Neural progenitor cell (in vitro differentiated cells): ENCODE measurements around the gene ZC3H4. TPM values are rescaled to one million over a fixed set of nuclear protein-coding genes. Genes with fewer than 3 reads are reported as not detected.

Source experiments
- DNase-seq: peaks from one replicate; pipeline ENCODE4 v3.0.0-alpha.2; 2016; ENCODE audit warnings: low spot score
- H2AFZ ChIP-seq: fragments of 200-600 bp; sonication (generic); replicated peaks from 2 replicates; pipeline ENCODE4 v1.6.1; 2016; ENCODE audit warnings: antibody characterized with exemption
- H3F3A ChIP-seq: fragments of 200-600 bp; sonication (generic); 2 replicates; pipeline ENCODE4 v1.6.1; 2016; ENCODE audit warnings: antibody characterized with exemption, low read depth
- H3K27ac ChIP-seq: fragments of 200-600 bp; sonication (generic); 2 replicates; pipeline ENCODE4 v1.5.1; 2016; ENCODE audit warnings: mild to moderate bottlenecking
- H3K27me3 ChIP-seq: fragments of 200-600 bp; sonication (generic); 2 replicates; pipeline ENCODE4 v1.6.1; 2016; ENCODE audit warnings: mild to moderate bottlenecking, moderate library complexity
- H3K36me3 ChIP-seq: fragments of 200-600 bp; sonication (generic); 2 replicates; pipeline ENCODE4 v1.5.1; 2016
- H3K4me1 ChIP-seq: fragments of 200-600 bp; sonication (generic); 2 replicates; pipeline ENCODE4 v1.6.1; 2016; ENCODE audit warnings: mixed run types
- H3K4me2 ChIP-seq: fragments of 200-600 bp; sonication (generic); 2 replicates; pipeline ENCODE4 v1.6.1; 2016
- H3K4me3 ChIP-seq: fragments of 200-600 bp; sonication (generic); 2 replicates; pipeline ENCODE4 v1.5.1; 2016
- H3K79me2 ChIP-seq: fragments of 200-600 bp; sonication (generic); 2 replicates; pipeline ENCODE4 v1.6.1; 2016; ENCODE audit warnings: low read depth
- H3K9ac ChIP-seq: fragments of 200-600 bp; sonication (generic); 2 replicates; pipeline ENCODE4 v1.6.1; 2016
- H3K9me3 ChIP-seq: fragments of 200-600 bp; sonication (generic); 2 replicates; pipeline ENCODE4 v1.5.1; 2016; ENCODE audit warnings: low read depth
- H4K20me1 ChIP-seq: fragments of 200-600 bp; sonication (generic); 2 replicates; pipeline ENCODE4 v1.6.1; 2016; ENCODE audit warnings: low read depth
- H3K27ac Mint-ChIP-seq: 3 replicates; pipeline ENCODE4 v1.8.0; 2021; ENCODE audit warnings: mixed read lengths
- H3K27me3 Mint-ChIP-seq: 2 replicates; pipeline ENCODE4 v1.8.0; 2022; ENCODE audit warnings: low read depth, mild to moderate bottlenecking, inconsistent platforms, moderate library complexity, mixed read lengths; ENCODE audit not compliant: insufficient read depth
- H3K36me3 Mint-ChIP-seq: 3 replicates; pipeline ENCODE4 v1.8.0; 2021; ENCODE audit warnings: mixed read lengths
- H3K4me1 Mint-ChIP-seq: 3 replicates; pipeline ENCODE4 v1.8.0; 2021; ENCODE audit warnings: mixed read lengths
- H3K4me3 Mint-ChIP-seq: 3 replicates; pipeline ENCODE4 v1.8.0; 2021; ENCODE audit warnings: mild to moderate bottlenecking, moderate library complexity, mixed read lengths
- H3K9me3 Mint-ChIP-seq: 3 replicates; pipeline ENCODE4 v1.8.0; 2020; ENCODE audit warnings: mixed read lengths
- EZH2 ChIP-seq: fragments of 200-600 bp; sonication (generic); IDR thresholded peaks from 2 replicates; pipeline ENCODE4 v1.6.1; 2017; ENCODE audit warnings: antibody characterized with exemption, mild to moderate bottlenecking, moderate library complexity
- EZH2phosphoT487 ChIP-seq: fragments of 200-600 bp; sonication (generic); IDR thresholded peaks from 2 replicates; pipeline ENCODE4 v1.6.1; 2017; ENCODE audit warnings: antibody characterized with exemption
- total RNA-seq: library from RNA; depleted of rRNA; stranded (reverse); fragments of >200 nt; gene quantifications from 2 replicates; pipeline ENCODE4 v1.2.3, GENCODE V29; 2015; ENCODE audit warnings: low replicate concordance
- TF ChIP-seq, protein P1 (sequence below): fragments of 200-600 bp; sonication (generic); IDR thresholded peaks from 2 replicates; pipeline ENCODE4 v1.5.1; 2017; ENCODE audit warnings: antibody characterized with exemption, mild to moderate bottlenecking

Gene ZC3H4
- total RNA-seq, 1 donor from 2014 or later: 19.1 TPM

DNA sequence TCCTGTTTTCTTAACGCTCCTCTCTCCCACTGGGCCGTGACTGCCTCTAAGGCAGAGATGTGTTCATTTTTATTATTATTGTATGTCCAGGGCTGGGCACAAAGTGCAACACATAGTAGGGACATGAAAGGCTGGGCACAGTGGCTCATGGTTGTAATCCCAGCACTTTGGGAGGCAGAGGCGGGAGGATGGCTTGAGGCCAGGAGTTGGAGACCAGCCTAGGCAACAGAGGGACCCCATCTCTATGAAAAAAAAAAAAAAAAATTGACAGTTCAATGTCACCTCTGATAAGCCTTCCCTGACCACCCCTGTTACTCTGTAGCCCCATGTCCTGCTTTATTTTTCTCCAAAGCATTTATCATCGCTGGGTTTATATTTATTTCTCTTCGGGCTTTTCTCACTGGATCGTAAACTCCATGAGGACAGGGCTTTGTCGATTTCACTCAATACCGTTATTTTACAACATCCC lies 16.6 kb upstream of the ZC3H4 start:
- peaks cover 35% of the 10 kb centered on the region for H4K20me1 ChIP-seq
- no peaks in the 10 kb centered on the region for H3K36me3 ChIP-seq
- peaks cover 32% of the 10 kb centered on the region for H3K4me1 Mint-ChIP-seq
- no peak for DNase-seq
- H3K79me2 ChIP-seq: peaks cover 44% of the 10 kb centered on the region
- no peak overlapping the region for H3K9ac ChIP-seq
- no peaks in the 10 kb centered on the region for H3K9me3 ChIP-seq
- H3K36me3 Mint-ChIP-seq: peaks cover 26% of the 10 kb centered on the region
- H3K4me1 ChIP-seq: peaks cover 27% of the 10 kb centered on the region
- no peak overlapping the region for H3K4me3 ChIP-seq
- H3K27me3 ChIP-seq: no peaks in the 10 kb centered on the region
- no peak for TF ChIP-seq EZH2phosphoT487
- H3K9me3 Mint-ChIP-seq: peaks cover 5% of the 10 kb centered on the region
- H2AFZ ChIP-seq: peak overlapping the region; percentile 4
- H3K4me2 ChIP-seq: no peak overlapping the region
- no peak overlapping the region for H3K27ac ChIP-seq
- peaks cover 13% of the 10 kb centered on the region for H3F3A ChIP-seq
- H3K27me3 Mint-ChIP-seq: peaks cover 12% of the 10 kb centered on the region
- peak overlapping the region; percentile 100 for H3K4me3 Mint-ChIP-seq
- H3K27ac Mint-ChIP-seq: peak overlapping the region; percentile 99

- peaks cover 18% of the 10 kb centered on the region for H3F3A ChIP-seq
- Mint-ChIP-seq H3K4me3 (peak overlapping the region; percentile 74), H3K4me1 (peaks cover 33% of the 10 kb centered on the region), H3K9me3 (peaks cover 5% of the 10 kb centered on the region), H3K36me3 (peaks cover 24% of the 10 kb centered on the region), H3K27me3 (peaks cover 12% of the 10 kb centered on the region), H3K27ac (no peak overlapping the region)
- peak overlapping the region; percentile 4 for H2AFZ ChIP-seq
- no peaks in the 10 kb centered on the region for H3K36me3 ChIP-seq
- no peak overlapping the region for H3K9ac ChIP-seq
- H3K79me2 ChIP-seq: peaks cover 39% of the 10 kb centered on the region
- no peak for DNase-seq
- H4K20me1 ChIP-seq: peaks cover 30% of the 10 kb centered on the region
- H3K27me3 ChIP-seq: no peaks in the 10 kb centered on the region
- no peak overlapping the region for H3K4me2 ChIP-seq
- no peaks in the 10 kb centered on the region for H3K9me3 ChIP-seq
- no peak overlapping the region for H3K27ac ChIP-seq
- H3K4me1 ChIP-seq: peaks cover 26% of the 10 kb centered on the region
- no peak overlapping the region for H3K4me3 ChIP-seq
- TF ChIP-seq, protein P1, sequence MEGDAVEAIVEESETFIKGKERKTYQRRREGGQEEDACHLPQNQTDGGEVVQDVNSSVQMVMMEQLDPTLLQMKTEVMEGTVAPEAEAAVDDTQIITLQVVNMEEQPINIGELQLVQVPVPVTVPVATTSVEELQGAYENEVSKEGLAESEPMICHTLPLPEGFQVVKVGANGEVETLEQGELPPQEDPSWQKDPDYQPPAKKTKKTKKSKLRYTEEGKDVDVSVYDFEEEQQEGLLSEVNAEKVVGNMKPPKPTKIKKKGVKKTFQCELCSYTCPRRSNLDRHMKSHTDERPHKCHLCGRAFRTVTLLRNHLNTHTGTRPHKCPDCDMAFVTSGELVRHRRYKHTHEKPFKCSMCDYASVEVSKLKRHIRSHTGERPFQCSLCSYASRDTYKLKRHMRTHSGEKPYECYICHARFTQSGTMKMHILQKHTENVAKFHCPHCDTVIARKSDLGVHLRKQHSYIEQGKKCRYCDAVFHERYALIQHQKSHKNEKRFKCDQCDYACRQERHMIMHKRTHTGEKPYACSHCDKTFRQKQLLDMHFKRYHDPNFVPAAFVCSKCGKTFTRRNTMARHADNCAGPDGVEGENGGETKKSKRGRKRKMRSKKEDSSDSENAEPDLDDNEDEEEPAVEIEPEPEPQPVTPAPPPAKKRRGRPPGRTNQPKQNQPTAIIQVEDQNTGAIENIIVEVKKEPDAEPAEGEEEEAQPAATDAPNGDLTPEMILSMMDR: no peak
- TF ChIP-seq EZH2phosphoT487 (no peak), EZH2 (no peak)
Measured at GRCh38 chr19:47129579-47129978, 16.0 kb upstream of the ZC3H4 start.

DNA sequence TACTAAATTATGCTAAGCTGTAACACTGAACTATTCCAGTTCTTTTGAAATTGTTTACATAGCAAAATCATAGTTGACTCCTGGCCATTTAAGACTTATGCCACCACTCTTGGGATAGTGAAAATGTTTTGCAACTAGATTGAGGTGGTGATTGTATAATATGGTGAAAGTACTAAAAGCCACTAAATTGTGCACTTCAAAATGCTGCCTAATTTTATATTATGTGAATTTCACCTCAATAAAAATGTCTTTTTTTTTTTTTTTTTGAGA lies 12.0 kb upstream of the ZC3H4 start:
- TF ChIP-seq EZH2 (no peak), EZH2phosphoT487 (no peak)
- TF ChIP-seq, protein P1: no peak
- no peaks in the 10 kb centered on the region for H3K4me1 ChIP-seq
- H3K27ac ChIP-seq: no peak overlapping the region
- H3K4me3 ChIP-seq: no peak overlapping the region
- peaks cover 6% of the 10 kb centered on the region for H3K4me1 Mint-ChIP-seq
- peaks cover 14% of the 10 kb centered on the region for H3F3A ChIP-seq
- H3K9ac ChIP-seq: no peak overlapping the region
- H3K4me2 ChIP-seq: no peak overlapping the region
- H3K36me3 Mint-ChIP-seq: peaks cover 3% of the 10 kb centered on the region
- H4K20me1 ChIP-seq: no peaks in the 10 kb centered on the region
- H3K9me3 Mint-ChIP-seq: peaks cover 4% of the 10 kb centered on the region
- no peak overlapping the region for H3K4me3 Mint-ChIP-seq
- no peak overlapping the region for H2AFZ ChIP-seq
- no peaks in the 10 kb centered on the region for H3K27me3 ChIP-seq
- no peak for DNase-seq
- no peaks in the 10 kb centered on the region for H3K79me2 ChIP-seq
- no peak overlapping the region for H3K27ac Mint-ChIP-seq
- H3K36me3 ChIP-seq: no peaks in the 10 kb centered on the region
- peaks cover 6% of the 10 kb centered on the region for H3K27me3 Mint-ChIP-seq
- no peaks in the 10 kb centered on the region for H3K9me3 ChIP-seq

- no peaks in the 10 kb centered on the region for H3K36me3 ChIP-seq
- peak; percentile 83 for DNase-seq
- H3K27me3 Mint-ChIP-seq: peaks cover 3% of the 10 kb centered on the region
- peak overlapping the region; percentile 87 for H2AFZ ChIP-seq
- H3K9ac ChIP-seq: no peak overlapping the region
- no peaks in the 10 kb centered on the region for H4K20me1 ChIP-seq
- H3K79me2 ChIP-seq: no peaks in the 10 kb centered on the region
- no peaks in the 10 kb centered on the region for H3K9me3 ChIP-seq
- no peaks in the 10 kb centered on the region for H3K4me1 ChIP-seq
- H3K27ac Mint-ChIP-seq: peak overlapping the region; percentile 76
- no peaks in the 10 kb centered on the region for H3K27me3 ChIP-seq
- no peaks in the 10 kb centered on the region for H3K36me3 Mint-ChIP-seq
- H3K4me3 ChIP-seq: no peak overlapping the region
- H3K27ac ChIP-seq: no peak overlapping the region
- H3F3A ChIP-seq: peaks cover 11% of the 10 kb centered on the region
- H3K9me3 Mint-ChIP-seq: no peaks in the 10 kb centered on the region
- H3K4me1 Mint-ChIP-seq: peaks cover 6% of the 10 kb centered on the region
- H3K4me2 ChIP-seq: no peak overlapping the region
- no peak for TF ChIP-seq EZH2
- TF ChIP-seq, protein P1: peak; percentile 81
- TF ChIP-seq EZH2phosphoT487: no peak
- H3K4me3 Mint-ChIP-seq: no peak overlapping the region
Measured at GRCh38 chr19:47124937-47125668, 11.5 kb upstream of the ZC3H4 start.
